Activated T-helper 1 cell treated with anti-CD3 and anti-CD28 coated beads, Interleukin-12 subunit alpha, Interleukin-12 subunit beta, Interleukin-2, Interleukin-4 antibody, amounts not matched to agents 30 ng/mL and 10 ng/mL and 1 ng/mL, durations not matched to agents 14 hours and 24 hours and 36 hours (primary cell): ENCODE measurements around the gene RPH3AL. TPM values are rescaled to one million over a fixed set of nuclear protein-coding genes. Genes with fewer than 3 reads are reported as not detected.
"Not testable (repeated sequence)": the region's sequence is repeated elsewhere in the genome, so short reads cannot be mapped to it uniquely, and the experiment has no call there.

Experiments used
- DNase-seq: peaks from one replicate; pipeline ENCODE4 v3.0.0; 2021; ENCODE audit warnings: low spot score
- H3K27ac Mint-ChIP-seq: one replicate; pipeline ENCODE4 v1.8.0; 2021; ENCODE audit warnings: mild to moderate bottlenecking, mixed read lengths
- H3K27me3 Mint-ChIP-seq: one replicate; pipeline ENCODE4 v1.8.0; 2022; ENCODE audit warnings: mild to moderate bottlenecking, moderate library complexity, mixed read lengths; ENCODE audit not compliant: insufficient read depth
- H3K36me3 Mint-ChIP-seq: one replicate; pipeline ENCODE4 v1.8.0; 2021; ENCODE audit warnings: low read depth, mixed read lengths
- H3K4me1 Mint-ChIP-seq: one replicate; pipeline ENCODE4 v1.8.0; 2021; ENCODE audit warnings: low read depth, mixed read lengths
- H3K4me3 Mint-ChIP-seq: one replicate; pipeline ENCODE4 v1.8.0; 2021; ENCODE audit warnings: mild to moderate bottlenecking, moderate library complexity, mixed read lengths
- H3K9me3 Mint-ChIP-seq: one replicate; pipeline ENCODE4 v1.8.0; 2021; ENCODE audit warnings: mixed read lengths
- intact Hi-C: fragments of 100-400 bp; cut with micrococcal nuclease; formaldehyde crosslinking; loops from one replicate; pipeline ENCODE4 v1.15.1; 2024
- total RNA-seq: library from RNA; stranded (reverse); gene quantifications from 2 replicates; pipeline ENCODE4 v1.2.3, GENCODE V29; 2022

Gene RPH3AL
- total RNA-seq, 1 donor from 2014 or later, result 2.3 TPM

- Mint-ChIP-seq H3K4me1 (no peaks in the 10 kb centered on the region), H3K36me3 (no peaks in the 10 kb centered on the region)
- intact Hi-C loops, result no loop called here
Measured at GRCh38 chr17:322006-322780, 30.4 kb downstream of the RPH3AL start.

GRCh38 chr17:321386-321941, 31.1 kb downstream of the RPH3AL start:
- H3K9me3 Mint-ChIP-seq, result peaks cover 5% of the 10 kb centered on the region
- H3K36me3 Mint-ChIP-seq, result no peaks in the 10 kb centered on the region
- no peak overlapping the region for H3K27ac Mint-ChIP-seq
- H3K27me3 Mint-ChIP-seq, result no peaks in the 10 kb centered on the region
- H3K4me1 Mint-ChIP-seq, result no peaks in the 10 kb centered on the region
- intact Hi-C loops, result no loop called here
- H3K4me3 Mint-ChIP-seq, result no peak overlapping the region
- DNase-seq, result no peak

More at GRCh38 chr17:322006-322780, 30.4 kb downstream of the RPH3AL start:
- no peak overlapping the region for H3K27ac Mint-ChIP-seq
- no peak for DNase-seq
- H3K9me3 Mint-ChIP-seq, result peaks cover 5% of the 10 kb centered on the region
- no peak overlapping the region for H3K4me3 Mint-ChIP-seq
- no peaks in the 10 kb centered on the region for H3K27me3 Mint-ChIP-seq

- peaks cover 10% of the 10 kb centered on the region for H3K9me3 Mint-ChIP-seq
- H3K36me3 Mint-ChIP-seq, result no peaks in the 10 kb centered on the region
- intact Hi-C loops, result no loop called here
- no peaks in the 10 kb centered on the region for H3K4me1 Mint-ChIP-seq
- H3K4me3 Mint-ChIP-seq, result no peak overlapping the region
- H3K27me3 Mint-ChIP-seq, result no peaks in the 10 kb centered on the region
- no peak overlapping the region for H3K27ac Mint-ChIP-seq
- no peak for DNase-seq
Measured at GRCh38 chr17:320809-321385, 31.7 kb downstream of the RPH3AL start.

GRCh38 chr17:320139-320538, 32.5 kb downstream of the RPH3AL start:
- Mint-ChIP-seq H3K4me3 (no peak overlapping the region), H3K27me3 (no peaks in the 10 kb centered on the region), H3K36me3 (no peaks in the 10 kb centered on the region), H3K27ac (no peak overlapping the region), H3K9me3 (peaks cover 18% of the 10 kb centered on the region), H3K4me1 (no peaks in the 10 kb centered on the region)
- DNase-seq, result no peak
- intact Hi-C loops, result no loop called here

GRCh38 chr17:319266-319665, 33.3 kb downstream of the RPH3AL start:
- Mint-ChIP-seq H3K27me3 (no peaks in the 10 kb centered on the region), H3K36me3 (no peaks in the 10 kb centered on the region), H3K9me3 (peaks cover 25% of the 10 kb centered on the region), H3K4me3 (no peak overlapping the region), H3K4me1 (no peaks in the 10 kb centered on the region), H3K27ac (no peak overlapping the region)
- no peak for DNase-seq
- intact Hi-C loops, result no loop called here

- intact Hi-C loops, H3K4me1 Mint-ChIP-seq, H3K27ac Mint-ChIP-seq, H3K4me3 Mint-ChIP-seq, DNase-seq, H3K27me3 Mint-ChIP-seq, H3K36me3 Mint-ChIP-seq: not testable (repeated sequence)
- H3K9me3 Mint-ChIP-seq, result peaks cover 25% of the 10 kb centered on the region
Measured at GRCh38 chr17:317070-317469, 35.5 kb downstream of the RPH3AL start.

- H3K36me3 Mint-ChIP-seq, intact Hi-C loops, H3K4me3 Mint-ChIP-seq, H3K27ac Mint-ChIP-seq, H3K4me1 Mint-ChIP-seq, DNase-seq, H3K27me3 Mint-ChIP-seq: not testable (repeated sequence)
- peaks cover 25% of the 10 kb centered on the region for H3K9me3 Mint-ChIP-seq
Measured at GRCh38 chr17:315399-315798, 37.2 kb downstream of the RPH3AL start.

- DNase-seq, H3K36me3 Mint-ChIP-seq, H3K27ac Mint-ChIP-seq, intact Hi-C loops, H3K4me1 Mint-ChIP-seq, H3K4me3 Mint-ChIP-seq, H3K27me3 Mint-ChIP-seq: not testable (repeated sequence)
- H3K9me3 Mint-ChIP-seq, result peaks cover 25% of the 10 kb centered on the region
Measured at GRCh38 chr17:314614-314944, 38.0 kb downstream of the RPH3AL start.

- Mint-ChIP-seq H3K4me1 (no peaks in the 10 kb centered on the region), H3K4me3 (no peak overlapping the region), H3K27ac (no peak overlapping the region), H3K27me3 (no peaks in the 10 kb centered on the region), H3K36me3 (no peaks in the 10 kb centered on the region), H3K9me3 (peaks cover 25% of the 10 kb centered on the region)
- DNase-seq, result no peak
- intact Hi-C loops, result no loop called here
Measured at GRCh38 chr17:313911-314613, 38.5 kb downstream of the RPH3AL start.

GRCh38 chr17:313231-313630, 39.4 kb downstream of the RPH3AL start:
- Mint-ChIP-seq H3K27me3 (no peaks in the 10 kb centered on the region), H3K27ac (no peak overlapping the region), H3K36me3 (no peaks in the 10 kb centered on the region), H3K9me3 (peaks cover 20% of the 10 kb centered on the region), H3K4me3 (no peak overlapping the region), H3K4me1 (no peaks in the 10 kb centered on the region)
- intact Hi-C loops, result no loop called here
- DNase-seq, result no peak

- Mint-ChIP-seq H3K27me3 (no peaks in the 10 kb centered on the region), H3K4me1 (no peaks in the 10 kb centered on the region), H3K36me3 (no peaks in the 10 kb centered on the region), H3K27ac (no peak overlapping the region), H3K9me3 (peaks cover 20% of the 10 kb centered on the region), H3K4me3 (no peak overlapping the region)
- no peak for DNase-seq
- intact Hi-C loops, result no loop called here
Measured at GRCh38 chr17:312476-313148, 40.0 kb downstream of the RPH3AL start.

GRCh38 chr17:311119-311782, 41.4 kb downstream of the RPH3AL start:
- H3K27ac Mint-ChIP-seq, result no peak overlapping the region
- H3K4me3 Mint-ChIP-seq, result no peak overlapping the region
- intact Hi-C loops, result no loop called here
- H3K36me3 Mint-ChIP-seq, result no peaks in the 10 kb centered on the region
- H3K27me3 Mint-ChIP-seq, result no peaks in the 10 kb centered on the region
- DNase-seq, result no peak
- H3K9me3 Mint-ChIP-seq, result peaks cover 18% of the 10 kb centered on the region
- H3K4me1 Mint-ChIP-seq, result no peaks in the 10 kb centered on the region
